IPS DF 19.7 (cell line): Measurements from ENCODE around the gene EYS.
"Not testable (repeated sequence)": the region's sequence is repeated elsewhere in the genome, so short reads cannot be mapped to it uniquely, and the experiment has no call there.

Experiments
- DNase-seq: peaks from one replicate; pipeline ENCODE4 v3.0.0-alpha.2; 2013; ENCODE audit warnings: low read depth, low spot score

EYS gene

GRCh38 chr6:63799313-63799712 lies 1907.7 kb downstream of the EYS start:
- no peak for DNase-seq

- DNase-seq, result no peak
These were observed 1908.6 kb downstream of the EYS start for GRCh38 chr6:63798378-63798777.

- no peak for DNase-seq
These were observed 1909.3 kb downstream of the EYS start for GRCh38 chr6:63797721-63798120.

GRCh38 chr6:63795826-63796225 lies 1911.2 kb downstream of the EYS start:
- DNase-seq, result no peak

GRCh38 chr6:63795006-63795405 lies 1912.0 kb downstream of the EYS start:
- no peak for DNase-seq

- no peak for DNase-seq
These were observed 1913.4 kb downstream of the EYS start for GRCh38 chr6:63793465-63794137.

- DNase-seq, result no peak
These were observed 1914.1 kb downstream of the EYS start for GRCh38 chr6:63792736-63793464.

GRCh38 chr6:63790334-63790733 lies 1916.7 kb downstream of the EYS start:
- no peak for DNase-seq

GRCh38 chr6:63789699-63790098 lies 1917.3 kb downstream of the EYS start:
- DNase-seq, result no peak

GRCh38 chr6:63788569-63788968 lies 1918.5 kb downstream of the EYS start:
- DNase-seq, result no peak

- DNase-seq, result no peak
These were observed 1920.0 kb downstream of the EYS start for GRCh38 chr6:63787021-63787420.

- DNase-seq, result no peak
These were observed 1922.0 kb downstream of the EYS start for GRCh38 chr6:63785006-63785405.

GRCh38 chr6:63783096-63783495 lies 1923.9 kb downstream of the EYS start:
- no peak for DNase-seq

GRCh38 chr6:63774961-63775360 lies 1932.1 kb downstream of the EYS start:
- DNase-seq, result no peak

GRCh38 chr6:63773200-63773599 lies 1933.8 kb downstream of the EYS start:
- no peak for DNase-seq

- DNase-seq, result no peak
These were observed 1941.2 kb downstream of the EYS start for GRCh38 chr6:63765828-63766227.

- no peak for DNase-seq
These were observed 1942.6 kb downstream of the EYS start for GRCh38 chr6:63764318-63764916.

- no peak for DNase-seq
These were observed 1946.8 kb downstream of the EYS start for GRCh38 chr6:63760199-63760598.

GRCh38 chr6:63759605-63760105 lies 1947.4 kb downstream of the EYS start:
- DNase-seq, result no peak

GRCh38 chr6:63757826-63758225 lies 1949.2 kb downstream of the EYS start:
- DNase-seq, result no peak

- DNase-seq, result not testable (repeated sequence)
These were observed 1949.8 kb downstream of the EYS start for GRCh38 chr6:63757275-63757674.

- DNase-seq, result no peak
These were observed 1956.6 kb downstream of the EYS start for GRCh38 chr6:63750400-63750799.

GRCh38 chr6:63745784-63746183 lies 1961.2 kb downstream of the EYS start:
- DNase-seq, result no peak
